GM21390 (cell line): Measurements from ENCODE around the gene RASSF8.

ENCODE experiments used
- ATAC-seq: cut with Tn5 transposase; IDR thresholded peaks from one replicate; pipeline ENCODE4 v1.9.1; 2021; ENCODE audit not compliant: unreplicated experiment

The RASSF8 gene

DNA sequence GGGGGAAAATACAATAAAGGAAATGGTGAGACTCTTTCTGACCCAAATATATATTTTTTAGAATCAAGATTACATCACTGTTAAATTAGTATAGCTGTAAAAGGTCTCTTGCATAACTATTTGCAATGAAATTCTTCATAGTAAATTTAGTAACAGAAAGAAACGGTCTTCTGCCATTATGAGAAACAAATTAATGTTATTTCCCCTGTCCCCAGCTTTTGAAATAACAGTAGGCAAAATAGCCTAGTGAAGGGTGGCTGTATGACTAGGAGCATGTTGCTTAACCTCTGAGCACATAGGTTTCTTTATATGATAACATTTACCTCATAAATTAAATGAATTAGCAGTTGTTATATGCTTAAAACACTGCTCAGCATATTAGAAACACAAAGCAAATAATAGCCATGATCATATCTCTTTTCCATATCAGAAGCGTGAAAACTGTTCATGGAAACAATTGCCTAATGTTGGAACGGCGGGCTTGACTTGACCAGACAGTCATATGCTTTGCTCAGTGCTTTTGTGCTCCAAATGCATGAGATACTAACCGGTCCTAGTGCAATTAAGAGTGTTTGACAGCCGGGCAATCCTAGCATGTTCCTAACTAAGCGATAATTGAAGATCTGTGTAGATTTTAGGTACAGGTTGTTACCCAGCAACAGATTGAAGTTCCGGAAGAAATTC, 142.3 kb downstream of the RASSF8 start:
- no peak for ATAC-seq

GRCh38 chr12:26101350-26101734, 142.9 kb downstream of the RASSF8 start:
- no peak for ATAC-seq

DNA sequence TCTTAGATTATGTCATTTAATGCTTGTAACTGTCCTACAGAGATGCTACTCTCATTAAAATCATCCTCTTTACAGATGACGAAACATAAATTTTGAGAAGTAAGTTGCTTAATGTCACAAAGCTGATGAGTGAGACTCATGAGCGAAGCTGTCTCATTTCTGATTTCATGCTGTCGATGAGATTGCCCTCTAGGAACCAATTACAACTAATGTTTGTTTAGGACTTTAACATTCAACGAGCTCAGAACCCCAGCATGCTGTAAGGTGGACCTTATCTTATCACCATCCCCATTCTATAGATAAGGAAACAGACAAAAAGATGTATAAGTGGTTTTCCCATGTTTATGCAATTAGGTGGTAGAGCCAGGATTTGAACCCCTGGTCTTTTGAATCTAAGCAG, 143.3 kb downstream of the RASSF8 start:
- ATAC-seq: no peak

DNA sequence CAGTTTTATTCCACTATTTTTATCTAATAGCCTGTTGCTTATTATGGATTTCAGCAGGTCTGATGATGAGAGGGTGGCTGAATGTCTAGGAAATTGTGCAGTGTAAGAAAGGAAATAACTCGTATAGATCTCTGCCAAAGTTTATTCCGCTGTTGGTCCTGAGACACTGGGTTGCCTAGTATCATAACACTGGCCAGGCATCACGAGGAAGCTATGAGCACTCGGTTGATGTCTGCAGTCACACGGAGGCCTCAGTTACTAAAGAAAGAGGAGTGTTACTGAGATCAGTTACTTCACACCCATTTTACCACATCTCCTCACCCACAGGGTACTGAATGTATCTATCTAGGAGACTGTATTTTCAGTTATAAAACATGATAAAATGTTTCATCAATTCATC, 144.5 kb downstream of the RASSF8 start:
- ATAC-seq: no peak

GRCh38 chr12:26106347-26106746, 147.9 kb downstream of the RASSF8 start:
- no peak for ATAC-seq

DNA sequence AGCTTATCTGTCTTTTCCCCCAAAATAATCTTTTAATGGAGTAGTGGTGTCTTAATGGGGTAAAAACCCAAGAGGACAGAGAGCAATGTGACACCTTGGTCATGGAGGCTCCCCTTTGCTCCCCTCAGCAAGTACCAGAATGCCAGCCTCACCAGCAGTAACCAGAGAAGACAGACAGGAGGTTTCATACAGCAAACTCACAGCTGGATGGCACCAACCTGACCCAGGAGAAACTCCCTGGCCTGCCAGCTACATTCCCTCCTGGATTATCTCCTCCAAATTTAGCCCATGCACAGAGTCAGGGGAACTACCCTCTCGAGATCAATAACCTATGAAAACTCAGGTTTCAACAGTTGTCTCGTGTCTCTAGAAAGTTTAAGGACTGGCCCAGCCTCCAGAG, 150.4 kb downstream of the RASSF8 start:
- ATAC-seq: no peak

DNA sequence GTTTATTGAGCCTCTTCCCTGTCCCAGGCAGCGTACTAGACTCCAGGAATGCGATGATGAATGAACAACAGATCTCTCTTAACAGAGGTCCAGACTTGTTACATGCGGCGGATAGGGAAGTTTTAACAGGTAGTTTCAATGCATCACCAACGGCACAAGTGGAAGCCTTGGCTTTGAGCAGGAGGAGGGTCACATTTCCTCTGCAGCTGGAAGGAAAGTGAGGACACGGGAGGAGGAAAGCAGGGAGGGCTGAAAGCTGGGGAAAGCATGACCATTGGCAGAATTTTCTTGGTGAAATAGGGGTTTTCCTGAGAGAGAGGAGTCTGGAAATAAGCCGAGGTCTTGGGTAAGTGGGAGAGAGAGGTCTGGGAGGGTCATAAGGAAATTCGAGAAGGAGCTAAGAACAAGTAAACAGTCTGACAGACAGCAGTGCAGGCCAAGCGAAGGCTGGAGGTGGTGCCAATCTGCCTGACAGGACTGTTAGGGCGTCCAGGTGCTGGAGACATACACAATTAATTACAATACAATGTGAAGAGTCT, 150.9 kb downstream of the RASSF8 start:
- no peak for ATAC-seq

GRCh38 chr12:26112232-26112631, 153.8 kb downstream of the RASSF8 start:
- no peak for ATAC-seq

DNA sequence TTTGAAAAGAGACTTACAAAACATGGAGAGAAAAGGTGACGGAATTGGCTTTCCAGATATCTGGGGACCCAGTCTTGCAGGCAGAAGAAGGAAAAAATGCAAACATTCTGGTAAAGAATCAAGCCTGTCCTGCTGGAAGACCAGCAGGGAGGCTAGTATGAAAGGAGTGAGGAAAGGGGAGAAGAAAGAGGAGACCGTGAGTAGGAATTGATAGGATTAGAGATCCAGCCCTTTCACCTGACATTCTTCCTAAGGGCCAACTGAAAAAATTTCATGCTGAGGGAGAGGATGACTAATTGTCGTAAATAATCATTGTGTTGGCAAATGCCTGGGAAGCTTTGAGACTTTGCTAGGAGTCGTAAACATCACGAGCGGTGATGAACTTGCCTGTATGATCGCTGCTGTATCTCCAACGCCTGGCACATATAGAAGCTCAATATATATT, 154.2 kb downstream of the RASSF8 start:
- no peak for ATAC-seq

- no peak for ATAC-seq
Observed at GRCh38 chr12:26113181-26113654, 154.7 kb downstream of the RASSF8 start.

DNA sequence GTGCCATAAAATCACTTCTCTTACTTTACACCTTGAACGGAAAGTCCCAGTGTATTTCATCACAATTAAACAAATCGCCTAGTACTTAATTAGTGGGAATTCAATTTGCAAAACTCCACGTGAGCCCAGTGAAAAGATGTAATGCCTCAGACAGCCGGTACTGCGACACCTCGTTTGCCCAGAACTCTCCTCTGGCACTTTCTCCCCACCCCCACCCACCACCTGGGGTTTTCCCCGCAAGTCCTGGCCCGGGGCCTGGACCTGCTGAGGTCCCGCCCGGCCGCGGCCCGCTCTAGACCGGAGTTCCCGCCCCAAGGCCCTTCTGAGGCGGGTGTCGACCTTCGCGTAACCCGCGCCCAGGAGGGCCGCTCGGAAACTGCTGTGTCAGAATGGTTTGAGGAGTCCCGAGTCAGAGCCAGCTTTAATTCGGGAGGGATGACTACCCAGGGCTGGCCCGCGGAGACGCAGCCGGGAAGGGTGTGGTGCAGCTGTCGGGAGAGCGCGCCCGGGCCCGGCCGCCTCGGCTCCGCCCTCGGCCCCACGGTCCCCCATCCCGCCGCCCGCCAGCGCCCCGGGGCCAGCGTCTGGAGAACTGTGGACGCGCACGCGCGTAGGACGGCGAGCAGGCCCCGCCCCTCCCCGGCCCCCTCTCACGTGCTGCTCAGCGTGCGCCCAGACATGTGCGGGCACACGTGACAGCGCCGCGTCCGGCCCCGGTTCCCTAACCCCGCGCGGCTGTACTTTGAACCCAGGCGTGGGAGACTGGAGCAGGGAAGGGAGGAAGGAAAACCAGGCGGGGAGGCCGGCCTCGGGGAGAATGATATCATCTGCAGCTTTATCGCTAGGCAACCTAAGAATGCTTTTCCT, 155.6 kb downstream of the RASSF8 start:
- ATAC-seq: peak; percentile 65

GRCh38 chr12:26114720-26115401, 156.4 kb downstream of the RASSF8 start:
- no peak for ATAC-seq

- no peak for ATAC-seq
Observed at GRCh38 chr12:26116829-26117715, 158.6 kb downstream of the RASSF8 start.

GRCh38 chr12:26118308-26118707, 159.8 kb downstream of the RASSF8 start:
- ATAC-seq: no peak

DNA sequence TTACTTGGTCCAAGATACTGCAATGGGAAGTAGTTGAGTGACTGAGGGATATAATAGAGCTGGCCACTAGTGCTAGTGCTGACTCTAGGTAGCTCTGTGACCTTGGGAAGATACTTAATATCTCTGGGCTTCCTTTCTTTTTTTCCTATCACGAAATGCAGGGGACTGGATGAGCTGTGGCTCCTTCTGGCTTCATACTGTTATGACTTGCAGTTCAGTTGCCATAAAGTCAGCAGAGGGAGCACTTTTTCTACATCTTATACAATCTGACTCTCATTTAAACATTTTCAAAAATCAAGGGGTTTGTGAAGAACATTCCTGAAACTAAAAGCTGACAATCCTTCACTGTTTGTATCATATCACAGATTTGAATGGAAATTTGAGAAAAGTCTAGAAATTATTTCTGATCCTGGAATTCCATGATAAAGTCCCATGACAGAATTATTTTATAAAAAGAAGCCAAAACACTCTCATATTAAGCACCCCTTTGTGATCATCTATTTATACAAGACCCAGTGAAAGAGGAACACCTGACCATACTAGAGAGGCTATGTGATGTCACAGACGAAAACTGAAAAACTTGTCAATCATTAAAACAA, 161.0 kb downstream of the RASSF8 start:
- peak; percentile 24 for ATAC-seq

GRCh38 chr12:26120561-26121274, 162.2 kb downstream of the RASSF8 start:
- no peak for ATAC-seq

- no peak for ATAC-seq
Observed at GRCh38 chr12:26121323-26122060, 163.0 kb downstream of the RASSF8 start.

GRCh38 chr12:26122061-26122680, 163.7 kb downstream of the RASSF8 start:
- ATAC-seq: no peak
